IPS DF 19.7 (cell line): ENCODE data around the gene PHF2.

Experiments
- DNase-seq: peaks from one replicate; pipeline ENCODE4 v3.0.0-alpha.2; 2013; ENCODE audit warnings: low read depth, low spot score

PHF2 gene

GRCh38 chr9:93701494-93702218 lies 125.3 kb downstream of the PHF2 start:
- DNase-seq = no peak

- no peak for DNase-seq
Measured at GRCh38 chr9:93702261-93702660, 125.9 kb downstream of the PHF2 start.

- no peak for DNase-seq
Measured at GRCh38 chr9:93708289-93708986, 132.1 kb downstream of the PHF2 start.

- no peak for DNase-seq
Measured at GRCh38 chr9:93708987-93709302, 132.6 kb downstream of the PHF2 start.

- DNase-seq = no peak
Measured at GRCh38 chr9:93709600-93710369, 133.4 kb downstream of the PHF2 start.

- no peak for DNase-seq
Measured at GRCh38 chr9:93710370-93710723, 134.0 kb downstream of the PHF2 start.

GRCh38 chr9:93711002-93711401 lies 134.6 kb downstream of the PHF2 start:
- DNase-seq = no peak

GRCh38 chr9:93712896-93713295 lies 136.5 kb downstream of the PHF2 start:
- DNase-seq = no peak

GRCh38 chr9:93713716-93714115 lies 137.3 kb downstream of the PHF2 start:
- DNase-seq = no peak

GRCh38 chr9:93721417-93721965 lies 145.1 kb downstream of the PHF2 start:
- no peak for DNase-seq

GRCh38 chr9:93724852-93725251 lies 148.5 kb downstream of the PHF2 start:
- DNase-seq = no peak

- DNase-seq = no peak
Measured at GRCh38 chr9:93725382-93725781, 149.0 kb downstream of the PHF2 start.

- no peak for DNase-seq
Measured at GRCh38 chr9:93726147-93726546, 149.8 kb downstream of the PHF2 start.
